ENCODE results near the gene MACROD1.

Gene MACROD1

GRCh38 chr11:64086258-64087123 lies 79.4 kb downstream of the MACROD1 start:
- no peak for DNase-seq
- no peak for TF ChIP-seq GATA1 (IDR thresholded peaks at IDR 0.05; ENCODE audit: low read depth, low read length)
- TF ChIP-seq POLR2A (IDR thresholded peaks at IDR 0.05; ENCODE audit: low read length): no peak

GRCh38 chr11:64085906-64086257 lies 80.0 kb downstream of the MACROD1 start:
- no peak for DNase-seq
- no peak for TF ChIP-seq POLR2A (IDR thresholded peaks at IDR 0.05; ENCODE audit: low read length)
- TF ChIP-seq GATA1 (IDR thresholded peaks at IDR 0.05; ENCODE audit: low read depth, low read length): no peak

DNA sequence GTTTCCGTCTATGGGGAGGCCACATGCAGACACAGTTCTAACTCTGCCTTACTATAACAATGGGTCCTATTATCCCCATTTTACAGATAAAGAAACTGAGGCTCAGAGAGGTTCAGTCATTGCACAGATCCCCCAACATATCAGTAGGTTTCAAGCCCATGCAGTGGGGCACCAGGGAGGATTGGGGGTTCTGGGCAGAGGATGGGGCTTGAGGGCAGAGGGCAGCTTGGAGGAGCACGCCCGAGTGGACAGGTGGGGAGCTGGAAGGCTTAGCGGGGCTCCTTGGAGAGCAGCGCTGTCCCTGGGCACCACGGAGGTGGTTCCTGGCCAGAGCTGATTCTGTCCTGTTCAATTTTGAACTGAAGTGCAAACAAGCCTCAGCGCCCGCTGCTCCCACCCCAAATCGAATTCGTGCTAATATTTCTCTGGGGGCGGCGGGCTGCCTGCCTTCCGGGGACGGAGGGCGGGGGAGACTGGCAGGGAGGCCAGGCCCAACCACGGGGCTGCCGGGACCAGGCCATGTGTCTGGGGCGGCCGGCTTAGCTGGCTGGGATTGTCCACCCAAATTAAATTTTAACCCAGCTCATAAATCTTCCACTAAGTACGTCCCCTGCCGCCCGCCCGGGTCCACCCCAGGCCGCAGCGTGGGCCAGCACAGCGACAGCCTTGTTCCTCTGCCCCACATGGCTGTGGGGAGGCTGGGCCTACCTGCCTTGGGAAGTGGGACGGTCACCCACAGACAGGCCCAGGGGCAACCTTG lies 80.8 kb downstream of the MACROD1 start:
- no peak for DNase-seq
- no peak for TF ChIP-seq POLR2A (IDR thresholded peaks at IDR 0.05; ENCODE audit: low read length)

DNA sequence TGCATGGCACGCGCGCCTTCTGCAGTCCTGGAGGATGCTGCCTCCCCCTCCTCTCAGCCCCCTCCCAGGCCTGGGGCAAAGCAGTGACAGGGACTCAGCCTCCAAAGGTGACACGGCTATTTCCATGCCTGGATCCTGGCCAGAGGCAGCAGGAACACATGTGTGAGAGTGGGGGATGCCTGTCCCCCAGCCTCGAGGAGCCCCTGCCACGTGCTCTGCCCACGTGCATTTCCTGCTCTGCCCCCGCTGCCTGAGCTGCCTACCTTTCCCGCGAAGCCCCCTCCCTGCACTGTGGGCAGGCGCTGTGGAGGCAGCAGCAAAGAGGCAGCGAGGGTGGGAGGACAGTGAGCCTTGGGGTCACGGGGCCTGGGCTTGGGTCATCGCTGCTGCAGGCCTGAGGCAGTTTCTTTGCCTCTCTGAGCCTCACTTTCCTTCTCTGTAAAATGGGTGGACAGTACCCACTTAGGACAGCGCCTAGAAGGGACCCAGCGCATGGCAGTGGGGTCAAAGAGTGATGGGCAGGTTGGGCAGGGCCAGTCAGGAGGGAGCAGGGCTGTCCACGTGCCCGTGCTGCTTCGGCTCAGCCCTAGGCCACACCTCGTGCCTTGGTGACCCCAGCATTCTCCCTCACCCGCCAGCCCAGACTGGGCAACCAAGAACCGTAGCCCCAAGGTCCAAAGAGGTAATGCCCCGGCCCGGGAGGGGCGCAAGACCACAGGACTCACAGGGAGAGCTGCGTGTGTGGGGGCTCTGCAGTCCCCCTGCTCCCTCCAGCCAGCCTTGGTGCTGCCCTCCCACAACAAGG lies 81.6 kb downstream of the MACROD1 start:
- DNase-seq: no peak
- TF ChIP-seq GATA1 (IDR thresholded peaks at IDR 0.05; ENCODE audit: low read depth, low read length) (no peak), POLR2A (IDR thresholded peaks at IDR 0.05; ENCODE audit: low read length) (no peak)

- no peak for TF ChIP-seq POLR2A (IDR thresholded peaks at IDR 0.05; ENCODE audit: low read length)
- no peak for DNase-seq
Measured at GRCh38 chr11:64083398-64084080, 82.4 kb downstream of the MACROD1 start.

DNA sequence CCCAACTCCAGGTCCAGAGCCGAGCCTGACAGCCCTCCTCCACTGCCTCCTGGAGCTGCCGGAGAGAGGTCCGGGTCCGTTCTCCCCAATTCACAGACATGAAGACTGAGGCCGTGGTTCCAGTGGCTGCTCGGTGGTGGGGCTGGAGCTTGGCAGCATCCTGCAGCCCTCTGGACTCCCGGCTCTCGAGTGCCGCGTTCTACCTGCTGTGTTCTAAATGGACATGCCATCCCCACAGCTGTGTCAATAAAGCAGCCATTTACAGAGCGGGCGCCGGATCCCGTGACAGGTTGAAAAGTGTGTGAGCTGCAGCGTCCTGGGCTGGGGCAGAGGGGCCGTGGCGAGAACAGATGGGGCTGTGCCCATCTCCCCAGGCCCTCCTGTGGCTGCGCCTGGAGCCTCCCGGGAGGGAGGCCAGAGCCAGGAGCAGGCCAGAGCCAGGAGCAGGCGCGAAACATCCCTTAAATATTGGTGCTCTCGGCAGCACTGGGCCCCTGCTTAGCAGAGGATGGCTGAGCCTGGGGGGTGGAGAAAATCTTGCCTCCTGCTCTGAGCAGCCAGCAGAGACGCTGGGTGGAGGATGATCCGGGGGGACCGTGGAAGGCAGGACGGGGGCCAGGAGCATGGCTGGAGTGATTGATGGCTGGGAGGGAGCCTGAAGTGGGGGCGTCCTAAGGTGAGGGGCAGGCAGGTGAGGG lies 84.0 kb downstream of the MACROD1 start:
- TF ChIP-seq POLR2A (IDR thresholded peaks at IDR 0.05; ENCODE audit: low read length): no peak
- no peak for TF ChIP-seq GATA1 (IDR thresholded peaks at IDR 0.05; ENCODE audit: low read depth, low read length)
- no peak for DNase-seq

- DNase-seq: no peak
- TF ChIP-seq GATA1 (IDR thresholded peaks at IDR 0.05; ENCODE audit: low read depth, low read length): no peak
- no peak for TF ChIP-seq POLR2A (IDR thresholded peaks at IDR 0.05; ENCODE audit: low read length)
Measured at GRCh38 chr11:64080390-64080789, 85.5 kb downstream of the MACROD1 start.

- no peak for DNase-seq
- TF ChIP-seq GATA1 (IDR thresholded peaks at IDR 0.05; ENCODE audit: low read depth, low read length) (no peak), POLR2A (IDR thresholded peaks at IDR 0.05; ENCODE audit: low read length) (no peak)
Measured at GRCh38 chr11:64078905-64079304, 87.0 kb downstream of the MACROD1 start.

DNA sequence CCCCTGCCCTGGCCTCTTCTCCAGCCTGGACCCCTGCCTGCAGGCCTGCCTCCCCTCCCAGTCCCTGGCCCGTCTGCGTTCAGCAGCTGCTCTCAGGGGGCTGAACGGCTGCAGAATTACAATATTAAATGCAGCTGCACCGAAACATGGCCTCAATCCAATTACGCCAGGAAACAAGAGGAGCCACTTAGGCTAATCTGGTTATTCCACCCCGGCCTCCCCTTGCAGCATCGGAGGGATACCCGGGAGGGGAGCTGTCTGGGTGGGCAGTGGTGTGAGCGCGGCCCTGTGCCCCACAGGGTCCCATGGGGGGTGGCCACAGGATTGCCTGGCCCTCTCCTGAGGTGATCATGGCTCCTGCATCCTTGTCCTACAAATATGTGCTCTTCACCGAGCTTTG lies 87.6 kb downstream of the MACROD1 start:
- DNase-seq: no peak

DNA sequence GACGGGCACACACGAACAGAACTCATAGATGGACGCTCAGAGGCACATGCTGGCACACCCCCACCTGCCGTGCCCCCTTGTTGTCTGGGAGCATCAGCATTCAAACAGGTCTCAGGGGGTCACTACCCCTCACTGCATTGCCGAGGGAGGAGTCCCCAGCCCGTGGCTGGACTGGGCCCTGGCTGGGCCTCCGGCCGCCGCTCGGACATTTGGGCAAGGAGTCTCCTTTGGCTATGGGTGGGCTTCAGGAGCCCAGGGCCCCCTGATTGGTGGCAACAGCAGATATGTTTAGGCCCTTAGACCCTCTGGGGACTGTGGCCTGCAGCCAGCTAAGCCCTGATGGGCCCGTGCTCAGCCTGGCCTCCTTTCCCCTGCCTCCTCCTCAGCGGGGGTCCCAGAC lies 88.3 kb downstream of the MACROD1 start:
- DNase-seq: no peak

More for the DNA sequence above, 87.6 kb downstream of the MACROD1 start:
- no peak for TF ChIP-seq GATA1 (IDR thresholded peaks at IDR 0.05; ENCODE audit: low read depth, low read length)
- TF ChIP-seq POLR2A (IDR thresholded peaks at IDR 0.05; ENCODE audit: low read length): no peak

GRCh38 chr11:64076758-64077157 lies 89.2 kb downstream of the MACROD1 start:
- TF ChIP-seq POLR2A (IDR thresholded peaks at IDR 0.05; ENCODE audit: low read length): no peak
- no peak for TF ChIP-seq GATA1 (IDR thresholded peaks at IDR 0.05; ENCODE audit: low read depth, low read length)
- DNase-seq: no peak

More for the DNA sequence above, 88.3 kb downstream of the MACROD1 start:
- TF ChIP-seq GATA1 (IDR thresholded peaks at IDR 0.05; ENCODE audit: low read depth, low read length) (no peak), POLR2A (IDR thresholded peaks at IDR 0.05; ENCODE audit: low read length) (no peak)

GRCh38 chr11:64074239-64074638 lies 91.7 kb downstream of the MACROD1 start:
- TF ChIP-seq POLR2A (IDR thresholded peaks at IDR 0.05; ENCODE audit: low read length) (no peak), GATA1 (IDR thresholded peaks at IDR 0.05; ENCODE audit: low read depth, low read length) (no peak)
- DNase-seq: no peak

- DNase-seq: no peak
- TF ChIP-seq GATA1 (IDR thresholded peaks at IDR 0.05; ENCODE audit: low read depth, low read length) (no peak), POLR2A (IDR thresholded peaks at IDR 0.05; ENCODE audit: low read length) (no peak)
Measured at GRCh38 chr11:64073542-64073941, 92.4 kb downstream of the MACROD1 start.

Data from erythroblast (primary cell).